Neural cell (in vitro differentiated cells): Measurements from ENCODE around the gene SLC6A8. TPM values are rescaled to one million over a fixed set of nuclear protein-coding genes. Genes with fewer than 3 reads are reported as not detected.

ENCODE experiments used
- H2AFZ ChIP-seq: fragments of 200-600, 300-800 bp; sonication (generic), shearing (Covaris generic); 2 replicates; pipeline ENCODE4 v1.6.0; 2014; ENCODE audit warnings: low read depth, mild to moderate bottlenecking, antibody characterized with exemption, low read length, moderate library complexity
- H3F3A ChIP-seq: fragments of 200-600 bp; shearing (Covaris generic); 2 replicates; pipeline ENCODE4 v1.6.1; 2016; ENCODE audit warnings: mild to moderate bottlenecking, moderate library complexity, mixed read lengths, antibody characterized with exemption, low read length; ENCODE audit not compliant: insufficient read depth, poor library complexity, severe bottlenecking
- H3K27ac ChIP-seq: fragments of 200-600, 300-800 bp; sonication (generic), shearing (Covaris generic); 2 replicates; pipeline ENCODE4 v1.5.1; 2014; ENCODE audit warnings: mild to moderate bottlenecking, low read length, moderate library complexity
- H3K27me3 ChIP-seq: fragments of 300-800, 200-600 bp; sonication (generic), shearing (Covaris generic); 2 replicates; pipeline ENCODE4 v1.6.0; 2014; ENCODE audit warnings: mild to moderate bottlenecking, low read depth, low read length, moderate library complexity; ENCODE audit not compliant: insufficient read depth
- H3K36me3 ChIP-seq: fragments of 300-800, 200-600 bp; sonication (generic), shearing (Covaris generic); 2 replicates; pipeline ENCODE4 v1.5.1; 2014; ENCODE audit warnings: mild to moderate bottlenecking, antibody characterized with exemption, low read length, moderate library complexity; ENCODE audit not compliant: insufficient read depth
- H3K4me2 ChIP-seq: fragments of 300-800, 200-600 bp; sonication (generic), shearing (Covaris generic); 2 replicates; pipeline ENCODE4 v1.6.0; 2014; ENCODE audit warnings: mild to moderate bottlenecking, low read length
- H3K4me3 ChIP-seq: fragments of 300-800, 200-600 bp; sonication (generic), shearing (Covaris generic); 2 replicates; pipeline ENCODE4 v1.5.1; 2014; ENCODE audit warnings: mild to moderate bottlenecking, low read length, moderate library complexity
- H3K79me2 ChIP-seq: fragments of 200-600 bp; shearing (Covaris generic); replicated peaks from 2 replicates; pipeline ENCODE4 v1.6.0; 2014; ENCODE audit warnings: mild to moderate bottlenecking, low read length, moderate library complexity; ENCODE audit not compliant: insufficient read depth
- H3K9ac ChIP-seq: fragments of 300-800, 200-600 bp; sonication (generic), shearing (Covaris generic); 2 replicates; pipeline ENCODE4 v1.6.1; 2016; ENCODE audit warnings: mild to moderate bottlenecking, low read length, mixed read lengths
- H3K9me2 ChIP-seq: fragments of 200-600 bp; shearing (Covaris generic); 2 replicates; pipeline ENCODE4 v1.6.1; 2016; ENCODE audit warnings: mild to moderate bottlenecking, low read length, mixed read lengths; ENCODE audit not compliant: insufficient read depth
- H3K9me3 ChIP-seq: fragments of 200-600, 300-800 bp; sonication (generic), shearing (Covaris generic); 2 replicates; pipeline ENCODE4 v1.6.1; 2016; ENCODE audit warnings: mild to moderate bottlenecking, mixed run types, low read length, moderate library complexity, mixed read lengths
- H4K20me1 ChIP-seq: fragments of 200-600 bp; shearing (Covaris generic); 2 replicates; pipeline ENCODE4 v1.6.1; 2016; ENCODE audit warnings: mild to moderate bottlenecking, mixed run types; ENCODE audit not compliant: insufficient read depth
- CTCF ChIP-seq: fragments of 450-650 bp; IDR thresholded peaks from 2 replicates; pipeline ENCODE4 v1.5.1; 2014; ENCODE audit warnings: antibody characterized with exemption, mild to moderate bottlenecking, moderate library complexity; ENCODE audit not compliant: poor library complexity, severe bottlenecking
- EP300 ChIP-seq: fragments of 450-650 bp; conservative IDR thresholded peaks from 2 replicates; pipeline ENCODE4 v1.6.1; 2014; ENCODE audit warnings: antibody characterized with exemption, mild to moderate bottlenecking, moderate library complexity; ENCODE audit not compliant: poor library complexity, severe bottlenecking
- EZH2 ChIP-seq: fragments of 200-600, 300-800 bp; shearing (Covaris generic), sonication (generic); IDR thresholded peaks from 2 replicates; pipeline ENCODE4 v1.6.1; 2014; ENCODE audit warnings: antibody characterized with exemption, low read length, borderline replicate concordance, mild to moderate bottlenecking; ENCODE audit not compliant: insufficient read depth, poor library complexity, severe bottlenecking
- MXI1 ChIP-seq: fragments of 450-650 bp; conservative IDR thresholded peaks from 2 replicates; pipeline ENCODE4 v1.6.1; 2014; ENCODE audit warnings: antibody characterized with exemption, mild to moderate bottlenecking; ENCODE audit not compliant: poor library complexity, severe bottlenecking
- POLR2AphosphoS5 ChIP-seq: IDR thresholded peaks from 2 replicates; pipeline ENCODE4 v1.6.1; 2012
- RAD21 ChIP-seq: fragments of 450-650 bp; conservative IDR thresholded peaks from 2 replicates; pipeline ENCODE4 v1.6.1; 2014; ENCODE audit warnings: antibody characterized with exemption, mild to moderate bottlenecking, moderate library complexity
- REST ChIP-seq: IDR thresholded peaks from 2 replicates; pipeline ENCODE4 v1.6.1; 2012; ENCODE audit warnings: borderline replicate concordance
- SMC3 ChIP-seq: fragments of 450-650 bp; conservative IDR thresholded peaks from 2 replicates; pipeline ENCODE4 v1.6.1; 2014; ENCODE audit warnings: antibody characterized with exemption, mild to moderate bottlenecking, moderate library complexity; ENCODE audit not compliant: poor library complexity
- TAF1 ChIP-seq: IDR thresholded peaks from 2 replicates; pipeline ENCODE4 v1.6.1; 2012; ENCODE audit warnings: low read depth
- polyA plus RNA-seq: library from polyadenylated mRNA; depleted of rRNA; stranded (reverse); fragments of >200 nt; gene quantifications from 2 replicates; pipeline ENCODE4 v1.2.3, GENCODE V29; 2014

SLC6A8 gene
- polyA plus RNA-seq, 1 donor from 2014 or later = 36.4 TPM

GRCh38 chrX:153645151-153645550 is 42.6 kb upstream of the SLC6A8 start:
- no peak overlapping the region for H3K27ac ChIP-seq
- H3K27me3 ChIP-seq = peaks cover 59% of the 10 kb centered on the region

GRCh38 chrX:153645921-153646488 is 41.7 kb upstream of the SLC6A8 start:
- Histone ChIP-seq H3K4me3 (no peak overlapping the region), H3K4me2 (no peak overlapping the region), H3K9me2 (no peaks in the 10 kb centered on the region), H4K20me1 (no peaks in the 10 kb centered on the region), H2AFZ (no peak overlapping the region), H3F3A (no peaks in the 10 kb centered on the region), H3K79me2 (no peaks in the 10 kb centered on the region), H3K9ac (no peak overlapping the region), H3K27me3 (peaks cover 59% of the 10 kb centered on the region), H3K27ac (no peak overlapping the region), H3K9me3 (no peaks in the 10 kb centered on the region), H3K36me3 (no peaks in the 10 kb centered on the region)
- TF ChIP-seq SMC3 = no peak
- TF ChIP-seq MXI1 = no peak

More at GRCh38 chrX:153645151-153645550, 42.6 kb upstream of the SLC6A8 start:
- Histone ChIP-seq H3K36me3 (no peaks in the 10 kb centered on the region), H3K4me3 (no peak overlapping the region), H2AFZ (no peak overlapping the region), H3K4me2 (no peak overlapping the region), H3K9me3 (no peaks in the 10 kb centered on the region), H3K9ac (no peak overlapping the region), H3K79me2 (no peaks in the 10 kb centered on the region), H4K20me1 (no peaks in the 10 kb centered on the region), H3F3A (no peaks in the 10 kb centered on the region), H3K9me2 (no peaks in the 10 kb centered on the region)
- TF ChIP-seq TAF1 (no peak), REST (no peak), SMC3 (no peak), MXI1 (no peak), RAD21 (no peak), EP300 (no peak), CTCF (no peak), POLR2AphosphoS5 (no peak), EZH2 (no peak)
